ENCODE results near the gene CLEC16A.

DNA sequence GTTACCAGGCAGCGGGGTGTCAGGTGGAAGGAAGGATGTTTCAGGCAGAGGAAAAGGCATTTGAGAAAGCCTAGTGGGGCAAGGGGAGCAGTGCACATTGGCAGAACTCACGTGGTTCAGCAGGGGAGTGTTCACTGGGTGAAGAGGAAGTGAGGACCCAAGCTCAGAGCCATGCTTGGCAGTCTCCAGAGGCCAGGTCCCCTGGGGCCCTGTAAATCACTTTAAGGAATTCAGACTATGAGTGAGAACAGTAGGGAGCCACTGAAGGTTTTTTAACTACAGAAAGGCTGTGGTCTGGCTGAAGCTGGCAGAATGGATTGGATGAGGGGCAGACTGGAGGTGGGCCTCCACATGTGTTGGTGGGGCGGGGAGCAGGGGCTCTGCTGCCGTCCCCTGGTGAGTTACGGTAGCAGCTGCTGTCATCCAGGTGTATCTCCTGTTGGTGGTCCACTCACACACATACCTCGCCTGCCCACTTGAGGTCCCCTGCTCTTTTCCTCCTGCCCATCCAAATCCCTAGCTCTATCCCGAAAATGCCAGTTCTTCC lies 5.1 kb downstream of the CLEC16A start:
- TF ChIP-seq, protein P1, sequence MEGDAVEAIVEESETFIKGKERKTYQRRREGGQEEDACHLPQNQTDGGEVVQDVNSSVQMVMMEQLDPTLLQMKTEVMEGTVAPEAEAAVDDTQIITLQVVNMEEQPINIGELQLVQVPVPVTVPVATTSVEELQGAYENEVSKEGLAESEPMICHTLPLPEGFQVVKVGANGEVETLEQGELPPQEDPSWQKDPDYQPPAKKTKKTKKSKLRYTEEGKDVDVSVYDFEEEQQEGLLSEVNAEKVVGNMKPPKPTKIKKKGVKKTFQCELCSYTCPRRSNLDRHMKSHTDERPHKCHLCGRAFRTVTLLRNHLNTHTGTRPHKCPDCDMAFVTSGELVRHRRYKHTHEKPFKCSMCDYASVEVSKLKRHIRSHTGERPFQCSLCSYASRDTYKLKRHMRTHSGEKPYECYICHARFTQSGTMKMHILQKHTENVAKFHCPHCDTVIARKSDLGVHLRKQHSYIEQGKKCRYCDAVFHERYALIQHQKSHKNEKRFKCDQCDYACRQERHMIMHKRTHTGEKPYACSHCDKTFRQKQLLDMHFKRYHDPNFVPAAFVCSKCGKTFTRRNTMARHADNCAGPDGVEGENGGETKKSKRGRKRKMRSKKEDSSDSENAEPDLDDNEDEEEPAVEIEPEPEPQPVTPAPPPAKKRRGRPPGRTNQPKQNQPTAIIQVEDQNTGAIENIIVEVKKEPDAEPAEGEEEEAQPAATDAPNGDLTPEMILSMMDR (conservative IDR thresholded peaks at IDR 0.05; ENCODE audit: low read depth in 2 of 2), result peak in 1 of 2 experiments; percentile 36; a peak in 3 of 4 replicates
- TF ChIP-seq STAT1 (IDR thresholded peaks at IDR 0.05; ENCODE audit: unreplicated experiment), result no peak
- TF ChIP-seq POLR2AphosphoS5 (IDR thresholded peaks at IDR 0.05; ENCODE audit: low read depth), result no peak
- no peak for TF ChIP-seq EZH2 (IDR thresholded peaks at IDR 0.05; ENCODE audit: low read depth, unreplicated experiment)
- TF ChIP-seq JUNB (IDR thresholded peaks at IDR 0.05; ENCODE audit: unreplicated experiment), result no peak
- TF ChIP-seq, protein P2, sequence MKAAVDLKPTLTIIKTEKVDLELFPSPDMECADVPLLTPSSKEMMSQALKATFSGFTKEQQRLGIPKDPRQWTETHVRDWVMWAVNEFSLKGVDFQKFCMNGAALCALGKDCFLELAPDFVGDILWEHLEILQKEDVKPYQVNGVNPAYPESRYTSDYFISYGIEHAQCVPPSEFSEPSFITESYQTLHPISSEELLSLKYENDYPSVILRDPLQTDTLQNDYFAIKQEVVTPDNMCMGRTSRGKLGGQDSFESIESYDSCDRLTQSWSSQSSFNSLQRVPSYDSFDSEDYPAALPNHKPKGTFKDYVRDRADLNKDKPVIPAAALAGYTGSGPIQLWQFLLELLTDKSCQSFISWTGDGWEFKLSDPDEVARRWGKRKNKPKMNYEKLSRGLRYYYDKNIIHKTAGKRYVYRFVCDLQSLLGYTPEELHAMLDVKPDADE (IDR thresholded peaks at IDR 0.05), result no peak
- TF ChIP-seq EZH2phosphoT487 (IDR thresholded peaks at IDR 0.05; ENCODE audit: unreplicated experiment), result no peak
- TF ChIP-seq, protein P3, sequence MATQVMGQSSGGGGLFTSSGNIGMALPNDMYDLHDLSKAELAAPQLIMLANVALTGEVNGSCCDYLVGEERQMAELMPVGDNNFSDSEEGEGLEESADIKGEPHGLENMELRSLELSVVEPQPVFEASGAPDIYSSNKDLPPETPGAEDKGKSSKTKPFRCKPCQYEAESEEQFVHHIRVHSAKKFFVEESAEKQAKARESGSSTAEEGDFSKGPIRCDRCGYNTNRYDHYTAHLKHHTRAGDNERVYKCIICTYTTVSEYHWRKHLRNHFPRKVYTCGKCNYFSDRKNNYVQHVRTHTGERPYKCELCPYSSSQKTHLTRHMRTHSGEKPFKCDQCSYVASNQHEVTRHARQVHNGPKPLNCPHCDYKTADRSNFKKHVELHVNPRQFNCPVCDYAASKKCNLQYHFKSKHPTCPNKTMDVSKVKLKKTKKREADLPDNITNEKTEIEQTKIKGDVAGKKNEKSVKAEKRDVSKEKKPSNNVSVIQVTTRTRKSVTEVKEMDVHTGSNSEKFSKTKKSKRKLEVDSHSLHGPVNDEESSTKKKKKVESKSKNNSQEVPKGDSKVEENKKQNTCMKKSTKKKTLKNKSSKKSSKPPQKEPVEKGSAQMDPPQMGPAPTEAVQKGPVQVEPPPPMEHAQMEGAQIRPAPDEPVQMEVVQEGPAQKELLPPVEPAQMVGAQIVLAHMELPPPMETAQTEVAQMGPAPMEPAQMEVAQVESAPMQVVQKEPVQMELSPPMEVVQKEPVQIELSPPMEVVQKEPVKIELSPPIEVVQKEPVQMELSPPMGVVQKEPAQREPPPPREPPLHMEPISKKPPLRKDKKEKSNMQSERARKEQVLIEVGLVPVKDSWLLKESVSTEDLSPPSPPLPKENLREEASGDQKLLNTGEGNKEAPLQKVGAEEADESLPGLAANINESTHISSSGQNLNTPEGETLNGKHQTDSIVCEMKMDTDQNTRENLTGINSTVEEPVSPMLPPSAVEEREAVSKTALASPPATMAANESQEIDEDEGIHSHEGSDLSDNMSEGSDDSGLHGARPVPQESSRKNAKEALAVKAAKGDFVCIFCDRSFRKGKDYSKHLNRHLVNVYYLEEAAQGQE (IDR thresholded peaks at IDR 0.05; ENCODE audit: unreplicated experiment), result no peak
- no peak for TF ChIP-seq CREB1 (CRISPR knock-in tag; IDR thresholded peaks at IDR 0.05; ENCODE audit: low read depth)
- no peak for TF ChIP-seq ZNF114 (CRISPR knock-in tag; IDR thresholded peaks at IDR 0.05)
- TF ChIP-seq ZNF331 (CRISPR knock-in tag; IDR thresholded peaks at IDR 0.05; ENCODE audit: low read depth), result no peak

All from GM23338 (cell line).